ENCODE data around the gene RRAS2. TPM values are rescaled to one million over a fixed set of nuclear protein-coding genes. Genes with fewer than 3 reads are reported as not detected.

RRAS2 gene
- polyA plus RNA-seq, 1 of the 3 experiments (the other 2 are of a cell fraction) = 53.3 TPM

DNA sequence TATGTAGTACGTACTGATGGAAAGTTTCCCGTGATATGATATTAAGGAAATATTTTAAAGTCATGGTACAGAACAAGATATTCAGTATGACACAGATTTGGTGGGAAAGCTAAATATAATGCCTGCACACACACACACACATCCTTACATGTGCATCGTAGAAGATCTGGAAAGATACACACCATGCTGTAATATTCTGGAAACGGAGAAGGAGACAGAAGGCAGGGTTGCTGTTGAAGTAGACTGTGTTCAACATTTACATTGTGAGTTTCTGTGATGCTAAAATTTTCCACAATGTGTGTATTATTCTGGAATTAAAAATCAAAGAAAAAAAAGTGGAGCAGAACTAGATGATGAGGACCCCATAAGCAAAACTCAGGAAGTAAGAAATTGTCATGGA, 118.0 kb downstream of the RRAS2 start:
- Histone ChIP-seq H3K9me2 (no peaks in the 10 kb centered on the region), H3K4me2 (no peak overlapping the region), H3K4me3 (ENCODE audit: low read depth in 2 of 2, low read length in 1 of 2) (no peak overlapping the region), H4K20me1 (ENCODE audit: insufficient read depth) (no peaks in the 10 kb centered on the region), H3K27me3 (ENCODE audit: insufficient read depth) (peaks cover 12% of the 10 kb centered on the region; the same call in 1 of the 2 replicates), H2AFZ (ENCODE audit: low read depth) (no peak overlapping the region), H3K4me1 (ENCODE audit: control insufficient read depth in 1 of 2, insufficient read depth in 2 of 2, low read depth in 1 of 2, low read length in 1 of 2) (no peaks in the 10 kb centered on the region; a peak in 1 of 4 replicates), H3K9ac (no peak overlapping the region), H3K79me2 (ENCODE audit: insufficient read depth) (no peaks in the 10 kb centered on the region), H3K36me3 (replicated peaks in 1 of 2; ENCODE audit: control insufficient read depth in 1 of 2, insufficient read depth in 2 of 2, low read length in 1 of 2) (no peaks in the 10 kb centered on the region), H3K27ac (ENCODE audit: low read depth in 2 of 2, low read length in 1 of 2) (no peak overlapping the region), H3F3A (replicated peaks; ENCODE audit: insufficient read depth) (no peaks in the 10 kb centered on the region), H3K9me3 (no peaks in the 10 kb centered on the region)
- POLR2A ChIA-PET = no interaction called here
- TF ChIP-seq, protein P1, sequence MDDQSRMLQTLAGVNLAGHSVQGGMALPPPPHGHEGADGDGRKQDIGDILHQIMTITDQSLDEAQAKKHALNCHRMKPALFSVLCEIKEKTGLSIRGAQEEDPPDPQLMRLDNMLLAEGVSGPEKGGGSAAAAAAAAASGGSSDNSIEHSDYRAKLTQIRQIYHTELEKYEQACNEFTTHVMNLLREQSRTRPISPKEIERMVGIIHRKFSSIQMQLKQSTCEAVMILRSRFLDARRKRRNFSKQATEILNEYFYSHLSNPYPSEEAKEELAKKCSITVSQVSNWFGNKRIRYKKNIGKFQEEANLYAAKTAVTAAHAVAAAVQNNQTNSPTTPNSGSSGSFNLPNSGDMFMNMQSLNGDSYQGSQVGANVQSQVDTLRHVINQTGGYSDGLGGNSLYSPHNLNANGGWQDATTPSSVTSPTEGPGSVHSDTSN (IDR thresholded peaks at IDR 0.05) = no peak
- no peak for TF ChIP-seq TAF1 (IDR thresholded peaks at IDR 0.05; ENCODE audit: borderline replicate concordance, low read depth, low read length)
- TF ChIP-seq, protein P2, sequence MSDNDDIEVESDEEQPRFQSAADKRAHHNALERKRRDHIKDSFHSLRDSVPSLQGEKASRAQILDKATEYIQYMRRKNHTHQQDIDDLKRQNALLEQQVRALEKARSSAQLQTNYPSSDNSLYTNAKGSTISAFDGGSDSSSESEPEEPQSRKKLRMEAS (IDR thresholded peaks at IDR 0.05; ENCODE audit: low read depth) = no peak
- TF ChIP-seq RCOR1 (IDR thresholded peaks at IDR 0.05; ENCODE audit: low read length) = no peak
- TF ChIP-seq FOXJ3 (CRISPR knock-in tag; IDR thresholded peaks at IDR 0.05) = no peak
- TF ChIP-seq MEF2A (IDR thresholded peaks at IDR 0.05; ENCODE audit: borderline replicate concordance, low read depth) = no peak
- TF ChIP-seq FOSL2 (IDR thresholded peaks at IDR 0.05; ENCODE audit: borderline replicate concordance, low read depth) = no peak
- TF ChIP-seq, protein P3, sequence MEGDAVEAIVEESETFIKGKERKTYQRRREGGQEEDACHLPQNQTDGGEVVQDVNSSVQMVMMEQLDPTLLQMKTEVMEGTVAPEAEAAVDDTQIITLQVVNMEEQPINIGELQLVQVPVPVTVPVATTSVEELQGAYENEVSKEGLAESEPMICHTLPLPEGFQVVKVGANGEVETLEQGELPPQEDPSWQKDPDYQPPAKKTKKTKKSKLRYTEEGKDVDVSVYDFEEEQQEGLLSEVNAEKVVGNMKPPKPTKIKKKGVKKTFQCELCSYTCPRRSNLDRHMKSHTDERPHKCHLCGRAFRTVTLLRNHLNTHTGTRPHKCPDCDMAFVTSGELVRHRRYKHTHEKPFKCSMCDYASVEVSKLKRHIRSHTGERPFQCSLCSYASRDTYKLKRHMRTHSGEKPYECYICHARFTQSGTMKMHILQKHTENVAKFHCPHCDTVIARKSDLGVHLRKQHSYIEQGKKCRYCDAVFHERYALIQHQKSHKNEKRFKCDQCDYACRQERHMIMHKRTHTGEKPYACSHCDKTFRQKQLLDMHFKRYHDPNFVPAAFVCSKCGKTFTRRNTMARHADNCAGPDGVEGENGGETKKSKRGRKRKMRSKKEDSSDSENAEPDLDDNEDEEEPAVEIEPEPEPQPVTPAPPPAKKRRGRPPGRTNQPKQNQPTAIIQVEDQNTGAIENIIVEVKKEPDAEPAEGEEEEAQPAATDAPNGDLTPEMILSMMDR (IDR thresholded peaks at IDR 0.05) = no peak
- TF ChIP-seq TEAD4 (IDR thresholded peaks at IDR 0.05; ENCODE audit: borderline replicate concordance, insufficient read depth) = no peak
- TF ChIP-seq SIN3A (IDR thresholded peaks at IDR 0.05; ENCODE audit: borderline replicate concordance, low read depth, low read length) = no peak
- TF ChIP-seq, protein P4, sequence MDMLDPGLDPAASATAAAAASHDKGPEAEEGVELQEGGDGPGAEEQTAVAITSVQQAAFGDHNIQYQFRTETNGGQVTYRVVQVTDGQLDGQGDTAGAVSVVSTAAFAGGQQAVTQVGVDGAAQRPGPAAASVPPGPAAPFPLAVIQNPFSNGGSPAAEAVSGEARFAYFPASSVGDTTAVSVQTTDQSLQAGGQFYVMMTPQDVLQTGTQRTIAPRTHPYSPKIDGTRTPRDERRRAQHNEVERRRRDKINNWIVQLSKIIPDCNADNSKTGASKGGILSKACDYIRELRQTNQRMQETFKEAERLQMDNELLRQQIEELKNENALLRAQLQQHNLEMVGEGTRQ (IDR thresholded peaks at IDR 0.05; ENCODE audit: borderline replicate concordance, low read depth, low read length) = no peak
- no peak for TF ChIP-seq RFX5 (IDR thresholded peaks at IDR 0.05; ENCODE audit: low read length)
- TF ChIP-seq TCF12 (IDR thresholded peaks at IDR 0.05) = no peak
- TF ChIP-seq, protein P5, sequence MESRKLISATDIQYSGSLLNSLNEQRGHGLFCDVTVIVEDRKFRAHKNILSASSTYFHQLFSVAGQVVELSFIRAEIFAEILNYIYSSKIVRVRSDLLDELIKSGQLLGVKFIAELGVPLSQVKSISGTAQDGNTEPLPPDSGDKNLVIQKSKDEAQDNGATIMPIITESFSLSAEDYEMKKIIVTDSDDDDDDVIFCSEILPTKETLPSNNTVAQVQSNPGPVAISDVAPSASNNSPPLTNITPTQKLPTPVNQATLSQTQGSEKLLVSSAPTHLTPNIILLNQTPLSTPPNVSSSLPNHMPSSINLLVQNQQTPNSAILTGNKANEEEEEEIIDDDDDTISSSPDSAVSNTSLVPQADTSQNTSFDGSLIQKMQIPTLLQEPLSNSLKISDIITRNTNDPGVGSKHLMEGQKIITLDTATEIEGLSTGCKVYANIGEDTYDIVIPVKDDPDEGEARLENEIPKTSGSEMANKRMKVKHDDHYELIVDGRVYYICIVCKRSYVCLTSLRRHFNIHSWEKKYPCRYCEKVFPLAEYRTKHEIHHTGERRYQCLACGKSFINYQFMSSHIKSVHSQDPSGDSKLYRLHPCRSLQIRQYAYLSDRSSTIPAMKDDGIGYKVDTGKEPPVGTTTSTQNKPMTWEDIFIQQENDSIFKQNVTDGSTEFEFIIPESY (IDR thresholded peaks at IDR 0.05; ENCODE audit: borderline replicate concordance, low read depth) = no peak
- TF ChIP-seq, protein P6, sequence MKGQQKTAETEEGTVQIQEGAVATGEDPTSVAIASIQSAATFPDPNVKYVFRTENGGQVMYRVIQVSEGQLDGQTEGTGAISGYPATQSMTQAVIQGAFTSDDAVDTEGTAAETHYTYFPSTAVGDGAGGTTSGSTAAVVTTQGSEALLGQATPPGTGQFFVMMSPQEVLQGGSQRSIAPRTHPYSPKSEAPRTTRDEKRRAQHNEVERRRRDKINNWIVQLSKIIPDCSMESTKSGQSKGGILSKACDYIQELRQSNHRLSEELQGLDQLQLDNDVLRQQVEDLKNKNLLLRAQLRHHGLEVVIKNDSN (IDR thresholded peaks at IDR 0.05; ENCODE audit: borderline replicate concordance, low read depth) = no peak
- TF ChIP-seq, protein P7, sequence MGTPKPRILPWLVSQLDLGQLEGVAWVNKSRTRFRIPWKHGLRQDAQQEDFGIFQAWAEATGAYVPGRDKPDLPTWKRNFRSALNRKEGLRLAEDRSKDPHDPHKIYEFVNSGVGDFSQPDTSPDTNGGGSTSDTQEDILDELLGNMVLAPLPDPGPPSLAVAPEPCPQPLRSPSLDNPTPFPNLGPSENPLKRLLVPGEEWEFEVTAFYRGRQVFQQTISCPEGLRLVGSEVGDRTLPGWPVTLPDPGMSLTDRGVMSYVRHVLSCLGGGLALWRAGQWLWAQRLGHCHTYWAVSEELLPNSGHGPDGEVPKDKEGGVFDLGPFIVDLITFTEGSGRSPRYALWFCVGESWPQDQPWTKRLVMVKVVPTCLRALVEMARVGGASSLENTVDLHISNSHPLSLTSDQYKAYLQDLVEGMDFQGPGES (IDR thresholded peaks at IDR 0.05; ENCODE audit: low read depth, low read length) = no peak
- TF ChIP-seq NFIC (IDR thresholded peaks at IDR 0.05; ENCODE audit: borderline replicate concordance) = no peak
- CTCF ChIA-PET = interaction anchor here (0.9 to 1.8 kb wide), 6 partner anchors 8 to 468 kb away, joined by 3 to 6 read pairs (median 4); no protein-coding TSS in a partner anchor
- no peak for DNase-seq
- 46% methylated on average over 4 of the region's 4 CpGs for WGBS (ENCODE audit: low lambda C conversion rate)

All from SK-N-SH (cell line).